K562 (cell line): ENCODE measurements around the gene GGTLC2. TPM values are rescaled to one million over a fixed set of nuclear protein-coding genes. Genes with fewer than 3 reads are reported as not detected.

Source experiments
- ATAC-seq: fragments of 200-7000 bp; cut with Tn5 transposase; 3 replicates; pipeline ENCODE4 v1.9.1; 2020; ENCODE audit warnings: moderate library complexity
- BruUV-seq: library from RNA; stranded (reverse); fragments of 400-500 nt; replicated peaks from 2 replicates; lab custom pipeline; 2021; lab: Mats Ljungman, UMichigan
- CTCF ChIA-PET: fragments of 300-600 bp; formaldehyde crosslinking; extraction: SDS; loops from one replicate; lab custom pipeline; 2021; ENCODE audit warnings: low intra/inter-chr PET ratio; lab: Yijun Ruan, JAX
- POLR2A ChIA-PET: fragments of 300-600, 350-650 bp; sonication (Branson Sonifier 250); formaldehyde crosslinking; extraction: SDS; loops from one replicate; lab custom pipeline; 2021; ENCODE audit warnings: antibody characterized with exemption, inconsistent platforms; lab: Yijun Ruan, JAX
- DNase-seq, 4 experiments: peaks; one replicate each; pipeline versions ENCODE4 v3.0.0 to v3.0.0-alpha.2; 2011 to 2018; ENCODE audit warnings: low spot score in 3 of 4, mixed read lengths in 3 of 4; ENCODE audit errors: extremely low read depth in 1 of 4
- FAIRE-seq: peaks from 2 replicates; lab custom pipeline; 2011; peaks lifted over from hg19 to GRCh38; lab: Jason Lieb, UNC
- H2AFZ ChIP-seq: 2 replicates; pipeline ENCODE4 v1.6.0; 2011; ENCODE audit warnings: low read depth, low read length, control low read depth, inconsistent platforms
- H3K27ac ChIP-seq: fragments of 200-600 bp; 3 replicates; pipeline ENCODE4 v1.8.0; 2011; ENCODE audit warnings: low read depth, mild to moderate bottlenecking, control low read depth, inconsistent platforms, low read length, moderate library complexity, mixed read lengths; ENCODE audit errors: extremely low read depth
- H3K27me3 ChIP-seq, 2 experiments: fragments of 300-600 bp in 1 of 2; 2 replicates in 1 of 2; 3 replicates in 1 of 2; pipeline versions ENCODE4 v1.6.0 to v1.8.0; 2011; ENCODE audit warnings: inconsistent platforms in 2 of 2, low read length in 2 of 2, mild to moderate bottlenecking in 1 of 2, mixed read lengths in 1 of 2, moderate library complexity in 1 of 2; ENCODE audit not compliant: control insufficient read depth in 2 of 2, insufficient read depth in 2 of 2
- H3K36me3 ChIP-seq: fragments of 300-600 bp; 3 replicates; pipeline ENCODE4 v1.8.0; 2011; ENCODE audit warnings: mild to moderate bottlenecking, low read length, inconsistent platforms; ENCODE audit not compliant: control insufficient read depth, insufficient read depth
- H3K4me1 ChIP-seq, 2 experiments: fragments of 200-600 bp in 1 of 2; replicated peaks in 1 of 2; 2 replicates in 1 of 2; 3 replicates in 1 of 2; pipeline versions ENCODE4 v1.5.1 to v1.8.0; 2011; ENCODE audit warnings: inconsistent platforms in 2 of 2, low read length in 2 of 2, mild to moderate bottlenecking in 1 of 2, mixed read lengths in 1 of 2, moderate library complexity in 1 of 2; ENCODE audit not compliant: control insufficient read depth in 2 of 2, insufficient read depth in 2 of 2
- H3K4me2 ChIP-seq: 2 replicates; pipeline ENCODE4 v1.6.1; 2011; ENCODE audit warnings: low read length, control low read depth, inconsistent platforms, mixed read lengths; ENCODE audit not compliant: insufficient read depth
- H3K4me3 ChIP-seq: fragments of 200-600 bp; sonication (generic), shearing (Covaris generic); 2 replicates; pipeline ENCODE4 v1.5.1; 2016; ENCODE audit warnings: control low read depth, inconsistent platforms
- H3K79me2 ChIP-seq: fragments of 200-600 bp; 3 replicates; pipeline ENCODE4 v1.8.0; 2011; ENCODE audit warnings: low read length, inconsistent platforms; ENCODE audit not compliant: control insufficient read depth, insufficient read depth
- H3K9ac ChIP-seq, 2 experiments: 2 replicates each; pipeline versions ENCODE4 v1.6.0 to v1.6.1; 2011; ENCODE audit warnings: low read depth in 2 of 2, low read length in 2 of 2, control low read depth in 1 of 2, inconsistent platforms in 1 of 2, mild to moderate bottlenecking in 1 of 2, mixed read lengths in 1 of 2; ENCODE audit not compliant: insufficient read depth in 1 of 2
- H3K9me1 ChIP-seq: one replicate; pipeline ENCODE4 v1.6.0; 2011; ENCODE audit warnings: inconsistent platforms, mild to moderate bottlenecking, low read length, moderate library complexity; ENCODE audit not compliant: control insufficient read depth, insufficient read depth
- H3K9me3 ChIP-seq: replicated peaks from 2 replicates; pipeline ENCODE4 v1.5.1; 2011; ENCODE audit warnings: low read depth, low read length, inconsistent platforms; ENCODE audit not compliant: control insufficient read depth, insufficient read depth
- H4K20me1 ChIP-seq: replicated peaks from 2 replicates; pipeline ENCODE4 v1.6.1; 2011; ENCODE audit warnings: low read length, inconsistent platforms, mixed read lengths; ENCODE audit not compliant: control insufficient read depth, insufficient read depth
- BRF1 ChIP-seq: IDR thresholded peaks from 3 replicates; pipeline ENCODE4 v1.6.1; 2011; ENCODE audit warnings: borderline replicate concordance, mild to moderate bottlenecking; ENCODE audit not compliant: insufficient read length; ENCODE audit errors: extremely low read depth
- CREB3L1 ChIP-seq: fragments of 450-650 bp; IDR thresholded peaks from 2 replicates; pipeline ENCODE4 v1.6.1; 2014; ENCODE audit warnings: low read depth, mild to moderate bottlenecking, moderate library complexity, borderline replicate concordance
- MAZ ChIP-seq, 2 experiments: fragments of 450-650 bp in 1 of 2; sonication (generic) in 1 of 2; formaldehyde crosslinking; IDR thresholded peaks in 1 of 2; conservative IDR thresholded peaks in 1 of 2; 2 replicates each; pipeline versions ENCODE4 v1.4.0 to v1.5.0; 2020; ENCODE audit warnings: mild to moderate bottlenecking in 1 of 2, missing genetic modification reagents in 1 of 2
- NR2C2 ChIP-seq, 2 experiments: fragments of 200-800 bp in 1 of 2; sonication (Bioruptor generic) in 1 of 2; sonication (generic) in 1 of 2; formaldehyde crosslinking in 1 of 2; IDR thresholded peaks; 2 replicates each; pipeline versions ENCODE4 v1.6.1 to v1.8.0; 2016 to 2022; ENCODE audit warnings: mild to moderate bottlenecking in 1 of 2, missing compliant biosample characterization in 1 of 2, missing genetic modification characterization in 1 of 2, missing genetic modification reagents in 1 of 2
- TRIM28 ChIP-seq: fragments of 450-650 bp; IDR thresholded peaks from 2 replicates; pipeline ENCODE4 v1.6.1; 2017
- ZBTB40 ChIP-seq, 2 experiments: fragments of 450-650 bp in 1 of 2; sonication (generic) in 1 of 2; formaldehyde crosslinking in 1 of 2; IDR thresholded peaks; 2 replicates each; pipeline versions ENCODE4 v1.7.1 to v1.9.0; 2016 to 2022; ENCODE audit warnings: inconsistent platforms in 1 of 2, mild to moderate bottlenecking in 1 of 2, missing genetic modification reagents in 1 of 2
- ZNF224 ChIP-seq: sonication (generic); formaldehyde crosslinking; IDR thresholded peaks from 2 replicates; pipeline ENCODE4 v1.8.0; 2022; ENCODE audit warnings: mild to moderate bottlenecking, missing genetic modification reagents
- ZNF449 ChIP-seq: fragments of 250-450 bp; sonication (Bioruptor Pico); IDR thresholded peaks from 2 replicates; pipeline ENCODE4 v1.8.0; 2022; ENCODE audit warnings: moderate library complexity, mild to moderate bottlenecking, inconsistent platforms
- WGBS: fragments of 100-300 bp; shearing (Covaris generic); methylation state at CpG from one replicate; pipeline ENCODE4 v1.1.6; 2016; ENCODE audit warnings: low coverage, mixed read lengths; ENCODE audit not compliant: insufficient coverage; ENCODE audit errors: missing lambda C conversion rate; 5-methylcytosine and 5-hydroxymethylcytosine counted together
- in situ Hi-C: fragments of 300-500 bp; cut with MboI; formaldehyde crosslinking; loops from 4 replicates; pipeline ENCODE4 v1.15.0; 2018; ENCODE audit warnings: inconsistent platforms, mixed read lengths
- intact Hi-C: fragments of 100-400 bp; cut with micrococcal nuclease; formaldehyde crosslinking; loops from 2 replicates; pipeline ENCODE4 v1.14.2; 2022
- polyA plus RNA-seq, 8 experiments: library from polyadenylated mRNA; depleted of rRNA in 4 of 8; stranded (reverse) in 5 of 8; unstranded in 3 of 8; fragments of >200 nt; fragmentation: Nextera tagmentation in 2 of 8; fragmentation: Illumina TruSeq in 1 of 8; extraction: Ambion mirVana in 2 of 8; extraction: Trizol in 1 of 8; gene quantifications; 2 replicates each; pipeline versions ENCODE4 v1.2.1 to v1.2.3, GENCODE V29; 2011 to 2014; ENCODE audit warnings: inconsistent platforms in 1 of 8, missing spikeins in 1 of 8
- total RNA-seq, 7 experiments: library from RNA; depleted of rRNA in 6 of 7; stranded (reverse); fragments of >200 nt in 6 of 7; fragmentation: Illumina TruSeq in 2 of 7; extraction: Trizol in 2 of 7; gene quantifications; 2 replicates each; pipeline versions ENCODE4 v1.2.1 to v1.2.3, GENCODE V29; 2011 to 2021; ENCODE audit warnings: low replicate concordance in 1 of 7

Gene GGTLC2
- total and polyA plus RNA-seq, 9 of the 15 experiments (the other 6 are each of a cell fraction or from before 2014, with no cell fraction given): not detected

GRCh38 chr22:22693531-22693884 lies 49.1 kb downstream of the GGTLC2 start:
- ChIA-PET CTCF (interaction anchor here (0.6 to 8.3 kb wide), 18 partner anchors 13 to 543 kb away, joined by 3 to 78 read pairs (median 4); partner anchors contain the start of gene PRAME), POLR2A (interaction anchor here (0.6 to 10.8 kb wide), 11 partner anchors 8 to 281 kb away, joined by 3 to 122 read pairs (median 5); no protein-coding TSS in a partner anchor)
- H3K36me3 ChIP-seq: no peaks in the 10 kb centered on the region
- WGBS: 0% methylated on average over 2 of the region's 2 CpGs
- no peaks in the 10 kb centered on the region for H3K9me3 ChIP-seq
- DNase-seq (no peak), FAIRE-seq (no peak), ATAC-seq (no peak)
- no peaks in the 10 kb centered on the region for H3K9me1 ChIP-seq
- H2AFZ ChIP-seq: no peak overlapping the region
- no peak overlapping the region for H3K9ac ChIP-seq
- no peak overlapping the region for H3K4me2 ChIP-seq
- no peak overlapping the region for H3K4me3 ChIP-seq
- H3K27ac ChIP-seq: no peak overlapping the region
- H3K4me1 ChIP-seq: no peaks in the 10 kb centered on the region
- intact Hi-C loops: loop anchor here (1.0 to 5.0 kb wide), 2 partner anchors 46 to 191 kb away; no protein-coding TSS in a partner anchor
- H4K20me1 ChIP-seq: peaks cover 13% of the 10 kb centered on the region
- BruUV-seq: no TSS peak
- in situ Hi-C loops: loop anchor here (5.0 to 25.0 kb wide), 2 partner anchors 231 to 1406 kb away; no protein-coding TSS in a partner anchor
- no peaks in the 10 kb centered on the region for H3K79me2 ChIP-seq
- peaks cover 0 to 33% of the 10 kb centered on the region in 2 experiments; a peak in 3 of 5 replicates for H3K27me3 ChIP-seq
- TF ChIP-seq ZNF449 (CRISPR knock-in tag) (no peak), ZBTB40 (IDR thresholded peaks at IDR 0.05) (no peak), ZBTB40 (CRISPR knock-in tag; IDR thresholded peaks at IDR 0.05) (0 out of 2 replicates have a peak, but pooled peaks have one; percentile 9), BRF1 (no peak), TRIM28 (no peak), ZNF224 (CRISPR knock-in tag) (no peak), CREB3L1 (no peak), NR2C2 (CRISPR knock-in tag; IDR thresholded peaks at IDR 0.05) (no peak), NR2C2 (tag; IDR thresholded peaks at IDR 0.05) (no peak), MAZ (CRISPR knock-in tag; conservative IDR thresholded peaks at IDR 0.05 in 1 of 2, IDR thresholded peaks at IDR 0.05 in 1 of 2) (no peak)
